Activated CD8-positive, alpha-beta memory T cell treated with anti-CD3 and anti-CD28 coated beads, Interleukin-2, amount 50 U/mL, for 1 hour (primary cell): Measurements from ENCODE around the gene CDH4.

Experiments used
- DNase-seq: peaks from one replicate; pipeline ENCODE4 v3.0.0-alpha.2; 2020; ENCODE audit errors: extremely low read depth

The CDH4 gene

DNA sequence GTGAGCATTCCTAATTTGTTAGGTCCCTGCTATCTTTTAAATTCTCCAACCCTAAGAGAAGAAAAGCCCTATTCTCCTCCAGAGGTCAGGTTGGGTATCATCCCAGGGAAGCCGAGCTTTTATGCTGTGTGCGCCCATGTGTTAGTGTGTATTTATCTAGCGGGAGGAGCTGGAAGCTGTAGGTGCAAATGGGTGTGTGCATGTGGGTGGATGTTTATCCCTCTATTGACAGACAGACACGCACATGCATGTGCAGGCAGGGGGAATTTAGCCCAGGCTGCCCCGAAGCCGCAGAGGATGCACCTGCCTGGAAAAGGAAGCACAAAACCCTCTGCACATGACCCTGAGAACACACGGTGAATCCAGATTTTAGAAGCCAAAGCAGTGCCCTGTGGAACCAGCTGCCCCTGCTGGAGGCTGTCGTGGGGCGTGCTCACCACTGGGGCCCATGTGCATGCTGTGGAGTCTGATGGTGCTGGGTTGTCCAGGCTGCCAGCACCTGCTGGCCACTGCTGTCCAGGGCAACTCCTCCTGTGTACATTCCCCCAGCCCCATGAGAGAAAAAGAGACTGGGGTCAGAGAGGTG, 416.1 kb downstream of the CDH4 start:
- DNase-seq: no peak

DNA sequence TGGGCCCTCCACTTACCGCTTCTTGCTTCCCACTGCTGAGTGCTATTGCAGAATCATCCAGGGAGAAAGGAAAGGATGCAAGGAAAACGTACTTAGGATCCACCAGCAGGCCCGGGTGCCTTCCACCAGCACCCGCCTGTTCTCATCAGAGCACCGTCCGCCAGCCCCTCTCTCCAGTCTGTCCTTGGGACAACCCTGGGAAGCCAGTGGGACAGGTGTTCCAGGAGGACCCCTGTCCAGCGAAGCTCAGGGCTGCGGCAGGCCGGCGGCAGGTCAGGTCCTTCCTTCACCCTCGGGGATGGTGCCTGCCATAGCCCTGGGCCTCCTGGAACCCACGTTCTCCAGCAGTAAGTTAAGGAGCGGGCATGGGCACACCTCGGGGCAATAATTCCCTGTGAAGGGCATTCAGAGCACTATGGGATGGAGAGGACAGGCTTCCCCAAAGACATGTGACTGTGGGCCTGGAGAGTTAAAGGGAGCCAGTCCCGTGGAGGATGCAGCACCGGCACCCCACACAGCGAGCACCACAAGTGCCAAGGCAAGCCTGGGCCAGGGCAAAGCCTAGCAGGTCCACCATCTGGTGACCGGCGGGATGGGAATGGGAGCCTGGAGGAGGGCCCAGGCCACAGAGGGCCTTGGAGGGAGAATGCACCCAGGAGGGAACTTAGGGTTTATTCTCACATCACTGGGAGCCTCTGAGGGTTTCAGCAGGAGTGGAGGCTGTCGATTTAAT, 416.9 kb downstream of the CDH4 start:
- DNase-seq: no peak

DNA sequence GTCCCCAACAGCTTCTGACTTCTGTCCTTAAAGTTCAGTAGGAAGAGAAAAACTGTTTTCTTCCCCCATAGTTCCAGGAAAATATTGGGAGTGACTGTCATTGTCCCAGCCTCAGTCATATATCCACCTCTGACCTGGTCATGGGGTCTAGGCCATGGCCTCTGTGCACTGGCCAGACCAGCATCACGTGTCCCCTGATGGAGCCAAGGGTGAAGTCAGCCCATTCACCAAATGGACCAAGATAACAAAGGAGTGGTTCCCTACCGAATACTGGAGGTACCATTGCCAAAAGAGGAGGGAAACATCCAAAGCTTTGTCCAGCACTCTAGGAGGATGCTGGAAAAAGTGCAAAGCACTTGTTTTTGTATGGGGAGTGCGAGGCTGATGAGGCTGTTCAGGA, 418.2 kb downstream of the CDH4 start:
- no peak for DNase-seq

GRCh38 chr20:61671559-61671958, 419.5 kb downstream of the CDH4 start:
- DNase-seq: no peak

DNA sequence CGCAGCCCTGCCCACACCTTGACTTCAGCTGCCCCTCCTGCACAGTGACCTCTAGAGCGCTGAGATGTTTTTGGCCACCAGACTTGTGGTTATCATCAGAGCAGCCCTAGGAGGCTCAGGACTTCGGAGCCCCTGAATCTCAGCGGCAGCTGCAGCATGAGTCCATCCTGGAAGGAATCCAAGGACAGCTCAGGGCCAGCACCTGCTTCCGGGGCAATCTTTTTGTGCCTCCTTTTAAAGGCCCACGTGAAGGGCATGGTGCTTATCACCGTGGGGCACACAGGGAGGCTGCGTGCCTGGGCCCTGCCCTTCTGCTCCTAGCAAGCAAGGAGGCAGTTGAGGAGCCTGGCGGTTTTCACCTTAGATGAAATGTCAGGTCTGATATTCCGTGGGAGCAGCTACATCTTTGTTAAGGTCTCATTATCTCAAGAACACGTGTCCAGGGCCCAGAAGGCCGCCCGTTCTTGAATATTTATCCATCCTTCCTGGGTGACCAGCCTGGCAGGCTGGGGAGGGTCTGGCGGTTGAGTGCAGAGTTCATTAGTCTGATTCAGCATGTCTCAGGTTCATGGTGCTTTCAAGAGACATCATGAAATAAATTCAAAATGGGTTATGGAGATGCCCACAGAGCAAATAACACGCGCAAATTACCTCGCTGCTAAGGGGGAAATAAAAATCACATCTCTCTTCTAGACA, 421.2 kb downstream of the CDH4 start:
- no peak for DNase-seq

DNA sequence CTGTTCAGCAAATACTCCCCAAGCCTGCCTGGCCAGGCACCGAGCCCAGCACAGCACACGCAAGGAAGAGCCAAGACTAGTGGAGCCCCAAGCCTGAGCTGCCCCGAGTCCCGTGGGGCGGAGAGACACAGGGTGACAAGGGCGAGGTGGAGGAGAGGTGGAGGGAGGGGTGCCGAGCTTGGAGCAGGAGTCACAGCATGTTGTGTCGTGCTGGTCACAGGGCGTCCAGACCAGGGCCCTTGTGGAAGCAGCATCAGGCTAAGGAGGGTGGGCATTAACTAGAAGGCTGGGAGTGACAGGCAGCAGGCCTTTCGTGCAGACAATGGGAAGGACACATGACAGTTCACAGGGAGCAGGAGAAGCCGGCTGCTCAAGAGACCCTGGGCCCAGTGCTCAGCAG, 422.1 kb downstream of the CDH4 start:
- no peak for DNase-seq

GRCh38 chr20:61674688-61675087, 422.6 kb downstream of the CDH4 start:
- DNase-seq: no peak

DNA sequence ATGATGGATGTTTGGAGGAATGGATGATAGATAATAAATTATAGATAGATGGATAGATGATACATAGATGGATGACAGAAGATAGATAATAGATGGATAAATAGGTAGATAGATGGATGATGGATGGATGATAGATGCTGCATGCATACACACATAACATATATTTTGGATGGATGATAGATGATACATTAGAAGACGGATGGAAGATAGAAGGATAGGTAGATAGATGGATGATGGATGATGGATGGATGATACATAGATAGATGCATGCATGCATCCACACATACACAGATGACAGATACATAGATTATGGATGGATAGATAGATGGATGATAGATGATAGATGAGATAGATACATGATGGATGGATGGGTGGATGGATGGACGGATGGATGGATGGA, 425.9 kb downstream of the CDH4 start:
- no peak for DNase-seq

DNA sequence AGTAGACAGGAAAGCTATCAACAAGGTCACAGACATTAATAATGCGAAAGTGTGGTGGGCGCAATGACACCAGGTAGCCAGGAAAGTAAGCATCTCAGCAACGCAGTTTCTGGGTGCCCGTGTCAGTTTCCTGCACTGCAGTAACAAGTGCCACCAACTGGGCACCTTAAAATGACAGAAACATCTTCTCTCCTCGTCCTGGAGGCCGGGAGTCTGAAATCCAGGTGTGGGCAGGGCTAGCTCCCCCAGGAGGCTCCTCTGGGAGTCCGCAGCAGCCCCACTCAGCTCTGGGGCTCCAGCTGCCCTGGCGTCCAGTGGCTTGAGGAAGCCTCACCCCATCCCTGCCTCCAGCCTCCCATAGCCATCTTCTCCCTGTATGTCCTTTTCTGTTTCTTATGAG, 426.4 kb downstream of the CDH4 start:
- no peak for DNase-seq

GRCh38 chr20:61679473-61679872, 427.4 kb downstream of the CDH4 start:
- no peak for DNase-seq

- DNase-seq: no peak
These were observed 428.0 kb downstream of the CDH4 start for GRCh38 chr20:61680096-61680495.

DNA sequence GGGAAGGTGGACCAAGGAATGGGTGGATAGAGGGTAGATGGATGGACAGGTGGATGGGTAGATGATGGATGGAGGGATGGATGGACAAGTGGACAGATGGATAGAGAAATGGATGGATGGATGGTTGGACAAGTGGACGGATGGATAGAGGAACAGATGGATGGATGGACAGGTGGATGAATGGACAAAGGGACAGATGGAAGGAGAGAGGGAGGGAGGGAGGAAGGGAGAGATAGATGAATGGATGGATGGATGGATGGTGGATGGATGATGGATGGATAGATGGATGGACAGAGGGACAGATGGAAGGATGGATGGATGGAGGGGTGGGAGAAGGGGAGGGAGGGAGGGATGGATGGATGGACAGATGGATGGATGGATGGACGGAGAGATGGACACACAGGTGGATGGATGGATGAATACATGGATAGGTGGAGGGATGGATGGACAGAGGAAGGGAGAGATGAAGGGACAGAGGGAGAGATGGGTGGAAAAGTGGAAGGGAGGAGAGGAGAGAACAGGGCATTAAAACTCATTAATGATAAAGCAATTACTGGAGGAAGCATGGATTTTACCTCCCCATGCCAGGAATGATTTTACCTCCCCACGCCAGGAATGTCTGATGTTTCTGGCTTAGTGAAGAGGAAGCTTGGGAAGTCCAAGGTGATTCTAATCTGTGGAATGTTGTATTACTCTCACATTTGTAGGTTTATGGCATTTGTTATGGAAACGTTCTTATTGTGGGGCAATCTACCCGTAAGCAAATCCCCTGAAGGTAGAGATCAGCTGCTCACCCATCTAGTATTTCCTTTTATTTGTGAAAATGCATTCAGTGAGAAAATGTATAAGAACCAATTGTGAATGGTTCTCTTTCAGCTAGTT, 430.3 kb downstream of the CDH4 start:
- no peak for DNase-seq

- DNase-seq: no peak
These were observed 431.1 kb downstream of the CDH4 start for GRCh38 chr20:61682996-61683681.

DNA sequence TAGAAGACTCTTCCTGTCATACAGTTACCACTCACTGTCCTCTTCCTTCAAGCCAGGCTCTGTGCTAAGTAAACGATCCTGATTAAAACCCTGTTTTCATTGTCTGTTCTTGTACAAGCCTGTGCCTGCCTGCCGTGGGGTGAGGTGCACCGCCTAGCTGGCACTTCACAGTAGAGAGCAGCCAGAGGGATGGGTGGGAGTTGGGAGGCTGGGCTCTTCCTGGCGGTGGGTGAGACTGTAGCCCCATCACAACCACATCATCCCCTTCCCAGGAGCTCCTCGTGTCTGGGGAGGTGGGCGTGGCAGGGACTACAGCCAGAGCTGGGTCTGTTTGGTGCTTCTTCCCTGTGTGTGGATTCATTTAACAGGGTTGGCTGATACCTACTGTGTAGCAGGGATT, 431.7 kb downstream of the CDH4 start:
- no peak for DNase-seq

DNA sequence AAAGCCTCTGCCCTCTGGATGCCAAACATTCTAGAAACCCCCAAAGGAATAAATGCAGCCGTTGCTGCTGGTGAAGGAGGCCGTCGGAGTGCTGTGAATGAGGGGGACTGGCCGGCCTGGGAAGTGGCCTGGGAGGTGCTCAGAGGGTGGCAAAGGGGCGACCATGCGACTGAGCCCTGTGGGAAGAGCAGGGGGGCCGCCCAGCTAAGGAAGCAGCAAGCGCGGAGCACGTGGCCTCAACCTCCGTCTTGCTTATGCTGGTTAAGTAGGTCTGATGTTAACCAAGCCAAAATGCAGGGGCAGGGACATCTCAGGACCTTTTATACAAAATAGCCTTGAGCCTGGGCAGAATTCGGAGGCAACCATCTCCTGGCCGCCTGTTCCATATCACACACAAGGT, 432.1 kb downstream of the CDH4 start:
- DNase-seq: no peak

DNA sequence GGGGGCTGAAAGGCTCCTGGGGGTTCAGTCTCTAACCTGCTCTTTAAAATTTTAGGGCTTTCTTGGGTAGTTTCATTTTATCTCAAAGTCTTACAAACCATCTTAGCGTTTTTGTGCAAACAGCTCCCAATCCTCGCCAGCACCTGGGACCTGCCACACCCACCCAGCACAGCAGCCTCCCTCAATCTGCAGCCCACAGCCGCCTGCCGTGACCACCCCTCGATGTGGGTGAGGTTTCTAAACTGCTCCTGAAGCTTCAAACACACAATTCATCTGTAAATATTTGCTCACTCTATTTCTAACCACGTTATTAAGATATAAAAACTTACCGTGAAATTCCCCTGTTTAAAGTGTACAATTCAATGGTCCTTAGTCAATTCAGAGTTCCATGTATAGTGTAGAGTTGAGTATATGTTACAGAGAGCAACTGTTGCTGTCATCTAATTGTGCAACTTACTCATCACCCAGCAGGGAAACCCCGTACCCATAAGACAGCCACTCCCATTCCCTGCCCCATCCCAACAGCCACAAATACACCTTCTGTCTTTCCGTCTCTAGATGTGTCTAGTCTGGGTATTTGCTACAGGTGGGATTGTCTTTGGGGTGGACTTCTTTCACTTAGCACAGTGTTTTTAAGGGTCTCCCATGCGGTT, 432.6 kb downstream of the CDH4 start:
- DNase-seq: no peak

- no peak for DNase-seq
These were observed 433.4 kb downstream of the CDH4 start for GRCh38 chr20:61685462-61685861.

DNA sequence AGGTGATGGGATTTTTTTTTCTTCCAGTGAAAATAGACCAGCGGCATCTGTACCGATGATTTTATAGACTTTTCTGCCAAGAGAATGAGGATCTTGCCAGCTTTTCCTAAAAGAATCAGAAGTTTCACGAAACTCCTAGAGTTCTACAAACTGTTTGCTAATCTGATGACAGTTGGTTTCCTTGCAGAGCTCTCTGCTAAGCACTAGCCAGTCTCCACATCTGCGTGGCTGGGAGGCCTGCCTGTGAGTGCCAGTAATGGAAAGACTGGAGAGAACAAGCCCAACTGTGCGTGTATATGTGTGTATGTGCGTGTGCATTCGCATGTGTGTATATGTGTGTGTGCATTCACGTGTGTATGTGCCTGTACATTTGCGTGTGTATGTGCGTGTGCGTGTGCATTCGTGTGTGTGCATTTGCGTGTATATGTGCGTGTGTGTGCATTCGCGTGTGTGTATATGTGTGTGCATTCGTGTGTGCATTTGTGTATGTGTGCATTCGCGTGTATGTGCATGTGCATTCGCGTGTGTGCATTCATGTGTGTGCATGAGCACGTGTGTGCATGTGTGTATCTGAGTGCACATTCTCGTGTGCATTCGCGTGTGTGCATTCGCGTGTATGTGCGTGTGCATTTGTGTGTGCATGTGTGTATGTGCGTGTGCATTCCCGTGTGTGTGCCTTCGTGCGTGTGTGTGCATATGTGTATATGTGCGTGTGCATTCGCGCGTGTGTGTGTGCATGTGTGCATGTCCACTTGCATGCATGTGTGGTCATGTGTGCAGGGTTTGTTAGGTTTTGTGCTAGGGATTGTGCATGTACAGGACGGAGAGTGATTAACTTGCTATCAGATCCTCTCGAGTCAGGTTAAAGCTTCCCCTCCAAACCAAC, 434.2 kb downstream of the CDH4 start:
- DNase-seq: no peak

DNA sequence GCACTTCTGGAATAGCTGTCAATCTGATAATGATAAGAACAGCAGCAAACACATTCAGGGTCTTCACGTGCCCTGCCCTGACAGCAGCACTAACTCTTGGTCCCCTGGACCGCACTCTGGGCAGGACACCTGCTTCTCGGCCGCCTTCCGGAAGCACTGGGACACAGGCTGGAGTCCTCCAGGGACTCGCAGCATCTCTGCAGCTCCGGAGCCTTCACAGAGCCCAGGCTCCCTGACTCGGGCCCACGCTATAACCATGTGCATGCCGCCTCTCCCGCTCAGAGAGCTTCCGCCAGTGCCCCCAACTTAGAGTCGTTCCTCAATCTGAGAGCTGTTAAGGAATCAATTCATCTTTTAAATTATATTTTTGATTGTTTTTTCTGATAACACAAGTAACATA, 436.4 kb downstream of the CDH4 start:
- DNase-seq: no peak

GRCh38 chr20:61690150-61690549, 438.1 kb downstream of the CDH4 start:
- DNase-seq: no peak
